Kidney epithelial cell (primary cell): ENCODE data around the gene BCL2L2. TPM values are rescaled to one million over a fixed set of nuclear protein-coding genes. Genes with fewer than 3 reads are reported as not detected.
"Not testable (repeated sequence)": the region's sequence is repeated elsewhere in the genome, so short reads cannot be mapped to it uniquely, and the experiment has no call there.

ENCODE experiments used
- DNase-seq: peaks from one replicate; pipeline ENCODE4 v3.0.0-alpha.2; 2010; ENCODE audit warnings: low read depth
- H3K27me3 ChIP-seq: 2 replicates; pipeline ENCODE4 v1.6.0; 2011; ENCODE audit warnings: low read length; ENCODE audit not compliant: control insufficient read depth, insufficient read depth
- H3K36me3 ChIP-seq: 2 replicates; pipeline ENCODE4 v1.5.1; 2011; ENCODE audit warnings: low read length; ENCODE audit not compliant: control insufficient read depth, insufficient read depth
- H3K4me3 ChIP-seq: 2 replicates; pipeline ENCODE4 v1.5.1; 2011; ENCODE audit warnings: low read depth, mild to moderate bottlenecking, control low read depth, low read length
- CTCF ChIP-seq: IDR thresholded peaks from 2 replicates; pipeline ENCODE4 v1.5.1; 2011; ENCODE audit warnings: mild to moderate bottlenecking, moderate library complexity, low read length, control low read depth, inconsistent platforms; ENCODE audit not compliant: insufficient read depth, poor library complexity, severe bottlenecking
- total RNA-seq: library from RNA; depleted of rRNA; stranded (reverse); fragments of >200 nt; gene quantifications from 2 replicates; pipeline ENCODE4 v1.2.3, GENCODE V29; 2015

The BCL2L2 gene
- total RNA-seq: 16.2 and 21.3 TPM in 2 replicates

GRCh38 chr14:23306412-23307145, at the start of gene BCL2L2:
BCL2L2 (plus strand) TSS chr14:23306833; CDS start chr14:23307768, 935 bp downstream.
- no peaks in the 10 kb centered on the region for H3K27me3 ChIP-seq
- DNase-seq: no peak
- no peak for TF ChIP-seq CTCF
- no peaks in the 10 kb centered on the region for H3K36me3 ChIP-seq
- H3K4me3 ChIP-seq: peak within 1 kb of the TSS; percentile 80

GRCh38 chr14:23258256-23258655, 48.4 kb upstream of the BCL2L2 start:
- Histone ChIP-seq H3K27me3 (no peaks in the 10 kb centered on the region), H3K36me3 (no peaks in the 10 kb centered on the region), H3K4me3 (no peak overlapping the region)
- no peak for TF ChIP-seq CTCF
- DNase-seq: no peak

GRCh38 chr14:23259426-23259825, 47.2 kb upstream of the BCL2L2 start:
- TF ChIP-seq CTCF: no peak
- DNase-seq: no peak
- no peak overlapping the region for H3K4me3 ChIP-seq
- peaks cover 2% of the 10 kb centered on the region for H3K27me3 ChIP-seq
- no peaks in the 10 kb centered on the region for H3K36me3 ChIP-seq

DNA sequence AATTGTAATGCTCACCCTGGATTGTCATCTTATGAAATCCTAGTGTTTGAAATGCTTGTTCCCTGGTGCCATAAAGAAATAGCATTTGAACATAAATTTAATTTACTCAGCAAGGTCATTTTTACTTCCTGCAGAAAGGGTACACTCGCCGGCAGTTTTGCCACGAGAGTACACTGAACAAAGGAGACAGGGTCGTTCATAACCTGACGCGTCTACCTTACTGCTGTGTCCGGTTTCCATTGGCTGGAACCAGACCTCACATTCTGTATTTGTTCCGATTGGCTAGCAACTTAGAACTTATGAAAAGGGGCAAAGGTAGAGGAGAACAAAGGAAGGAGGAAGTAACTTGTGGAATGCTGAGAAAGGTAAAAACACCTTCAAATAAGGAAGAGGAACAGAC, 45.8 kb upstream of the BCL2L2 start:
- H3K36me3 ChIP-seq, H3K27me3 ChIP-seq, H3K4me3 ChIP-seq, DNase-seq: not testable (repeated sequence)

GRCh38 chr14:23269193-23269592, 37.4 kb upstream of the BCL2L2 start:
- Histone ChIP-seq H3K4me3 (no peak overlapping the region), H3K27me3 (no peaks in the 10 kb centered on the region), H3K36me3 (no peaks in the 10 kb centered on the region)
- DNase-seq: no peak
- TF ChIP-seq CTCF: no peak

DNA sequence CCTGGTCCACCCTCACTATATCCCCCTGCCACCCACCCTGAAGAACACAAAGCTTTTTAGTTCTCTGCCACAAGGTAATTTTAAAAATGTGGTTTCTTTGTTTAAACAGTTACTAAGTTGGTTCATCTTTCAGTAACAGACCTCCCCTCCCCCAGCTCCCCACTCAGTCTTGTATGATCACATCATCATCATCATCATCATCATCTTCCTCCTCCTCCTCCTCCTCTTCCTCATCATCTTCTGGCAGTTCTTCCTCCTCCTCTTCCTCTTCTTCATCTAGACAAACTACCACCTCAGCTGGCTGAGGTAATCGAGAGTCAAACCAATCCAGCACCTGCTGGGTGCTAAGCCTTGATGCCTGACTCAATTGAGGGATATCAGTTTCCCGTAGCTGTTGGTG, 31.2 kb upstream of the BCL2L2 start:
- no peaks in the 10 kb centered on the region for H3K36me3 ChIP-seq
- no peak for TF ChIP-seq CTCF
- H3K27me3 ChIP-seq: no peaks in the 10 kb centered on the region
- no peak for DNase-seq
- no peak overlapping the region for H3K4me3 ChIP-seq
